IPS-NIHi7 (cell line): ENCODE results near the gene CPPED1.
"Not testable (repeated sequence)": the region's sequence is repeated elsewhere in the genome, so short reads cannot be mapped to it uniquely, and the experiment has no call there.

ENCODE experiments used
- DNase-seq: peaks from one replicate; pipeline ENCODE4 v3.0.0; 2012; ENCODE audit warnings: mixed read lengths; ENCODE audit errors: extremely low spot score

The CPPED1 gene

GRCh38 chr16:12766853-12767252 lies 36.8 kb downstream of the CPPED1 start:
- DNase-seq, result no peak

- not testable (repeated sequence) for DNase-seq
These were observed 37.5 kb downstream of the CPPED1 start for GRCh38 chr16:12766208-12766607.

GRCh38 chr16:12764813-12765488 lies 38.7 kb downstream of the CPPED1 start:
- DNase-seq, result no peak

GRCh38 chr16:12763517-12763916 lies 40.2 kb downstream of the CPPED1 start:
- no peak for DNase-seq

- DNase-seq, result no peak
These were observed 42.7 kb downstream of the CPPED1 start for GRCh38 chr16:12760819-12761611.

- DNase-seq, result no peak
These were observed 44.8 kb downstream of the CPPED1 start for GRCh38 chr16:12758670-12759558.

DNA sequence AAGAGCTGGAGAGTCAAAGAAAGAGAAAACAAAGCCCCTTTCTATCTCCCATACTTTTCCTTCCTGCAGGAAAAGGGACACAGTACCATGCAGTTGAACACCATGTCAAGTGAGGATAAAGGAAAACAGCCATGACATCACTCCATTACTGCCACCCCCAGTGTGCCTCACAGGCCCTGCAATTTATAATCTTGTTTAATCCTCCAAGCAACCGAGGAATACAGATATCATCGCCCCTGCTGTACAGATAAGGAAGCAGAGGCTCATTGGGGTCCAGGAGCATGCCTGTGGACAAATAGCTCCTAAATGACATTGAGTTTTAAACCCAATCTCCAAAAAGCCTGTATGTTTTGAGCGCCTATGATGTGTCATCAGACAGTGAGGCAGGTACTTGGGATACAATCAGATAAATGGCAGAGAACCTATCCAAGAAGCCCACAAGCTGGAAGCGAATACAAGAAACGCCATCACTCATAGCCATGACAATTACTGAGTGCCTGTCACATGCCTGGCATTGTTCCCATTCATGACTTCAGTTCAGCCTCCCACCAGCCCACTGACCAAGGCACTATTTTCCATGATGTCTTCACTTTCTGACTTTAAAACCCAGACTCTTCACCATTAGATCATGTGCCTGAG lies 45.5 kb downstream of the CPPED1 start:
- no peak for DNase-seq

- DNase-seq, result no peak
These were observed 46.1 kb downstream of the CPPED1 start for GRCh38 chr16:12757546-12757945.

- no peak for DNase-seq
These were observed 48.7 kb downstream of the CPPED1 start for GRCh38 chr16:12754824-12755543.

- DNase-seq, result no peak
These were observed 50.3 kb downstream of the CPPED1 start for GRCh38 chr16:12753203-12754023.

DNA sequence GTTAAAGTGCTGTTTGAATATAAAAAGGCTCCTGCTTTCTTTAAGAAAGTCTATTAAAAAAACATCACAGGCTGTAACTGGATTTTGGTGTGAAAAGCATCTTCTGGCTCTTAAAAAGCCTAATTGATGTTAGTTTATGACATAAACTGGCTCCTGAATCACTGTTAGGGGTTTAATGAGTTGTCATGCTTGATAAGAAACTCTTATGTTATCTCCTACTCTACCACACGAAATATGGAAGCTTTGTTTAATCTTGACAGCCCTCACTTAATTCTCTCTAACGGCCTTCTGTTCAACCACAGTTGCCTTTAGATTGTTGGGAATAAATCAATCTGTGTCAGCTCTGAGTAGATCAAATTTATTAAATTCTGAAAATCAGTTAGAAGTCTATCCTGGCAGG lies 51.5 kb downstream of the CPPED1 start:
- DNase-seq, result no peak

DNA sequence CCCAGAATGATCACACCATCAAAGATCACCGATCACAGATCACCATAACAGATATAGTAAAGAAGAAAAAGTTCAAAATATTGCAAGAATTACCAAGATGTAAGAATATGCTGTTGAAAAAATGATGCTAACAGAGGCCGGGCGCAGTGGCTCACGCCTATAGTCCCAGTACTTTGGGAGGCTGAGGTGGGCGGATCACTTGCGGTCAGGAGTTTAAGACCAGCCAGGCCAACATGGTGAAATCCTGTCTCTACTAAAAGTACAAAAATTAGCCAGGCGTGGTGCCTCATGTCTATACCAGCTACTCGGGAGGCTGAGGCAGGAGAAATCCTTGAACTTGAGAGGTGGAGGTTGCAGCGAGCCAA lies 53.2 kb downstream of the CPPED1 start:
- DNase-seq, result no peak

DNA sequence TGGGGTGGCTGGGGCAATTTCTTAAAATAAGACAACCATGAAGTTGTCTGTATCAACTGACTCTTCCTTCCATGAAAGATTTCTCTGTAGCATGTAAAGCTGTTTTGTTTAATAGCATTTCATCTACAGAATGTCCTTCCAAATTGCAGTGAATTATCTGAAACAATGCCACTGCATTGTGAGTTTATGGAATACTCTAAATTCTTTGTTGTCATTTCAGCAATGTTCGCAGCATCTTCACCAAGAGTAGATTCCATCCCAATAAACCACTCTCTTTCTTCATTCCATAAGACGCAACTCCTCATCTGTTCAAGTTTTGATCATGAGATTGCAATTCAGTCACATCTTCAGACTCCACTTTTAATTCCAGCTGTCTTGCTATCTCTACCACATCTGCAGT lies 54.6 kb downstream of the CPPED1 start:
- no peak for DNase-seq

DNA sequence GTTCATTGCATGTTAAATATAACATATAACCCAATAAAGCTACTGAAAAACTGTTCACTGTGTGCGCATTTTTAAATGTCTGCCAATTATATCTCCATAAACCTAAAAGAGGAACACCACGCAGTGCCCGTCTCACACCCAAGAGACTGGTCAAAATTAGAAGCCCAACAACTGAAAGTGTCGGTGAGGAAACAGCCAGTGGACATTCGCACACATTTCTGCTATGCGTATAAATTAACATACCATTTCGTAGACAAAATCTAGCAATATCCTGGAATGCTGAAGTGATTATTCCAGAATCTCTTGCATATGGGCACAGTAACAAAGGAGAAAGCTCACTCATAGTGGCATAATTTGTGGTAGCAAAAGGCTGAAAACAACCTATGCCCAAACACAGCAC lies 55.9 kb downstream of the CPPED1 start:
- DNase-seq, result no peak

DNA sequence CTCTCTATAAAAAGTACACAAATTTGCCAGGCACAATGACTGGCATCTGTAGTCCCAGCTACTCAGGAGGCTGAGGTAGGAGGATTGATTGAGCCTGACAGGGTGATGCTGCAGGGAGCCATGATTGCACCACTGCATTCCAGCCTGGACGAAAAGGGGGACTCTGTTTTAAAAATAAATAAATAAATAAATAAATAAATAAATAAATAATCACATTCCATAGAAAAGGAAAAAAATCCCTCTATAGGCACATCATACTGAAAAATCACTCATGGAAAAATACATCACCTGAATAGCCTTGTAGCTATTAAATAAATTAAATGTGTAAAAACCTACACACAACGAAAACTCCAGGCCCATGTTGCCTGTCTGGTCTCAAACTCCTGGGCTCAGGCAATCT lies 56.4 kb downstream of the CPPED1 start:
- no peak for DNase-seq

- no peak for DNase-seq
These were observed 58.8 kb downstream of the CPPED1 start for GRCh38 chr16:12744860-12745259.

DNA sequence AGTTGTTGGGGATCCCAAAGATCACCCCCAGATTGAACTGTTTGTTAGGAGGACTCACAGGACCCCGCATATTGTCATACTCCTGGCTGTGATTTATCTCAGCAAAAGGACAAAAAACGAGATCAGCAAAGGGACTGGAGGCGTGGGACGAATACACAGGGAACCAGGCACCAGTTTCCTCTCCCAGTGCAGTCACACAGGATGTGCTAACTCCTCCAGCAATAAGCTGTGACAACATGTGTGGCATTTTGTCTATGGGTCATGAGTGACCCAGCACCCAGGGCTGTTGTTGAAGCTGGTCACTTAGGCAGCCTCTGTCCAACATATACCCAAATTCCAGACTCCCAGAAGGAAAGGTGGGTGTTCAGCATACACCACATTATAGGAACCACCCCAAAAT lies 60.9 kb downstream of the CPPED1 start:
- no peak for DNase-seq

- no peak for DNase-seq
These were observed 62.6 kb downstream of the CPPED1 start for GRCh38 chr16:12740986-12741610.

DNA sequence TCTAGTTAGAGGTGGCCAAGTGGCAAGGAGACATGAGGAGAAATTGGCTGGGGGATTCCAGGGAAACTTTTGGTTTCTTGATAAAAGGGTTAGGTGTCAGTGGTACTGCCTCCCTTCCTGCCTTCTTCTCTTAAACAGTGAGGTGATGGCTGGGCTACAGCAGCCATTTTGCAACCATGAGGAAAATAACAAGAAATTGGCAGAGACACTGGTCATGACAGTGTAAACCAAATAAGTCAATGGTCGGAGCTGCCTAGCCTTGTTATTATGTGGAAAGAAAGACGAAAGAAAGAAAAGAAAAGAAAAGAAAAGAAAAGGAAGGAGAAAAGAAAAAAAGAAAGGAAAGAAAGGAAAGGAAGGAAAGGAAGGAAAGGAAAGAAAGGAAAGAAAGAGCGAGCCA lies 63.9 kb downstream of the CPPED1 start:
- no peak for DNase-seq

- no peak for DNase-seq
These were observed 66.1 kb downstream of the CPPED1 start for GRCh38 chr16:12737563-12737962.
